GM21526 (cell line): ENCODE data around the gene SHLD2.
"Not testable (repeated sequence)": the region's sequence is repeated elsewhere in the genome, so short reads cannot be mapped to it uniquely, and the experiment has no call there.

Experiments
- ATAC-seq: cut with Tn5 transposase; IDR thresholded peaks from one replicate; pipeline ENCODE4 v1.9.1; 2021; ENCODE audit warnings: moderate library complexity; ENCODE audit not compliant: unreplicated experiment, low FRiP score

Gene SHLD2

DNA sequence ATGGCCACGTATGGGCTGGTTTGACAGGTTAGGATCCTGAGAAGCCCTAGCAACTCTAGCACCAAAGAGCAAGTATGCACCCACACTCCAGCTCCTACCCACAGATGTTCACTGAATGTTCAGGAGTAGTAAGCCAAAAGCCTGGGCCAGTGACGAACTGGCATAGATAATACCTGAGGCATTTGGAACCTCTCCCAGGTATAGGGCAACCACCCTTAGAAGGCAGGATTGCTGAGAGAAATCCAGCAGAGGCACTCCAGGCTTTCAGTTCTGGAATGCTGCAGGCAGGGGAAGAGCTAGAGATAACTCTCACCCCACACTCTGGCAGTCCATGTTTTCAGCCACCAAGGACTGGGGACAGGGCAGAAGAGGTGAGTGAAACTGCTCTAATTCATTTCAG is 39.4 kb downstream of the SHLD2 start:
- not testable (repeated sequence) for ATAC-seq

- not testable (repeated sequence) for ATAC-seq
Measured at GRCh38 chr10:87137478-87137877, 42.5 kb downstream of the SHLD2 start.

DNA sequence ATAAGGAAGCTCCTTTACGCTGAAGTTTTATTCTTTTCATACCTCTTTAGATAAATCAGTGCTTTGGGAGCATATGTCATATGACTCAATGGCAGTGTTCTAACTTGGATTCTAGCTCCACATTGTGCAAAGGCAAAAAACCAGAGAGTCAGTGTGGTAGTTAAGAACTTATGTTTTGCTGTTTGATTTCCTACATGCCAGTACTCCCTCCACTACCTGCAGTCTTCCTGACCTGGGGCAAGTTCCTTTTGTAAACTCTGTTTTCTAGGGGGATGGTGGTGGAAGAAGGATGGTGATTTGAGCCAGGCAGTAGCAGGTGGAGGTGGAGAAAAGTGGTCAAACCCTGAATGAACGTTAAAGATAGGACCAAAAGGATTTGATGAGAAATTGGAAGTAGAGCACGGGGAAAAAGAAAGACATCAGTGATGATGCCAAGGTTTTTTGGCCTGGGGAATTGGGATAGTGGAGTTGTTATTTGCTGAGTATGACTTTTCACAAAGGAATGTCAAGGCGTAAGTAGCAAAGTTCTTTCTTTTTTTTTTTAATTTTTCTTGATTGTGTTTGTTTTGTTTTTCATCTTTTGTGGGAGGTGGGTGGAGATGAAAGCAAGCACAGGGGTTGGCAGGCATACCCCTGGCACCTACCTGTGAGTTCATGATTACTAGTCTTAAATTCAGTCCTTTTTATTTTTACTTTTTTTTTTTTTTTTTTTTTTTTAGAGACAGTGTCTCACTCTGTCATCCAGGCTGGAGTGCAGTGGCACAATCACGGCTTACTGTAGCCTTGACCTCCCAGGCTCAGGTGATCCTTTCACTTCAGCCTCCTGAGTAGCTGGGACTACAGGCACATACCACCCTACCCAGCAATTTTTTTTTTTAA is 47.5 kb downstream of the SHLD2 start:
- not testable (repeated sequence) for ATAC-seq

DNA sequence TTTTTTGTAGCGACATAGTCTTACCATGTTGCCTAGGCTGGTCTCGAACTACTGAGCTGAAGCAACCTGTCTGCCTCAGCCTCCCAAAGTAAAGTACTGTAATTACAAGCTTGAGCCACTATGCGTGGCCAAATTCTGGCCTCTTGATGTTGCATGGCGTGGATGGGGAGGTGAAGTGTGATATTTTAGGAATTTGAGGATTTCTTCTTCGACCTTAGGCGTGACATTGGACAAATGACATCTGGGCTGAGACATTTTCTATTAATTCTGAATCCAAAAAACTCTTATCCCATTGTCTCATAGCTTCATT is 48.1 kb downstream of the SHLD2 start:
- not testable (repeated sequence) for ATAC-seq

DNA sequence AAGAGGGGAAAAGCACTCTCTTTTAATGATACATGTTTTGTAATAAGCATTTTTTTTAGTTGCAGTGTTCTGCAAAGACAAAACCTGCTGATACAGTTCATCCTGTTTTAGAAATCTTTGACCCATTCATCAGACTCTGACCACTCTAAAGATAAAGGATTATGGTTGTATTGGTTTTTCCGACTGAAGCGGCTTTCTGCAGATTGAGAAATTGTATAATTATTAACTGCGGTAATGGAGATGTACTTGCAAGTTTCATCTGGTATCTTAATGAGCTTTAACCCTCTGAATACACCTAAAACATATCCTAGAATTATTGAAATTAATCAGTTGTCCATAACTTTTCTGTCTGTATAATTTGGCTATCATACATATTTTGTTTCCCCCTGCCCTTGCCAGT is 50.6 kb downstream of the SHLD2 start:
- ATAC-seq = not testable (repeated sequence)

DNA sequence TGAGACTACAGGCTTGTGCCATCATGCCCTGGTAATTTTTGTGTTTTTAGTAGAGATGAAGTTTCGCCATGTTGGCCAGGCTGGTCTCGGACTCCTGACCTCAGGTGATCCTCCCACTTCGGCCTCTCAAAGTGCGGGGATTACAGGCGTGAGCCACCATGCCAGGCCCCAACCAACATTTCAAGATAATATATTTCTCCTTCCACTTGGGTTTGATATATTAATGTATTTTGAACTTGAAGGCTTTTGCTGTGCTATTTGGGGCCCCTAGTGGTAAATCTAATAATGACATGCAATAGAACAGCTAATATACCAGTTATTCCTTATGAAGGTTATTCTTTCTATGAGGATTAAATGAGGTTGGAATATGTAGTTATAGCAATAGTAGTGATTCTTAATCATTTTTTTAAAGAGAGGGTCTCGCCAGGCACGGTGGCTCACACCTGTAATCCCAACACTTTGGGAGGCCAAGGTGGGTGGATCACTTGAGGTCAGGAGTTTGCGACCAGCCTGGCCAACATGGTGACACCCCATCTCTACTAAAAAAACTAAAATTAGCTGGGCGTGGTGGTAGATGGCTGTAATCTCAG is 54.1 kb downstream of the SHLD2 start:
- not testable (repeated sequence) for ATAC-seq

- not testable (repeated sequence) for ATAC-seq
Measured at GRCh38 chr10:87151516-87151915, 56.5 kb downstream of the SHLD2 start.

- not testable (repeated sequence) for ATAC-seq
Measured at GRCh38 chr10:87156841-87157240, 61.8 kb downstream of the SHLD2 start.

- ATAC-seq = not testable (repeated sequence)
Measured at GRCh38 chr10:87157821-87158220, 62.8 kb downstream of the SHLD2 start.

DNA sequence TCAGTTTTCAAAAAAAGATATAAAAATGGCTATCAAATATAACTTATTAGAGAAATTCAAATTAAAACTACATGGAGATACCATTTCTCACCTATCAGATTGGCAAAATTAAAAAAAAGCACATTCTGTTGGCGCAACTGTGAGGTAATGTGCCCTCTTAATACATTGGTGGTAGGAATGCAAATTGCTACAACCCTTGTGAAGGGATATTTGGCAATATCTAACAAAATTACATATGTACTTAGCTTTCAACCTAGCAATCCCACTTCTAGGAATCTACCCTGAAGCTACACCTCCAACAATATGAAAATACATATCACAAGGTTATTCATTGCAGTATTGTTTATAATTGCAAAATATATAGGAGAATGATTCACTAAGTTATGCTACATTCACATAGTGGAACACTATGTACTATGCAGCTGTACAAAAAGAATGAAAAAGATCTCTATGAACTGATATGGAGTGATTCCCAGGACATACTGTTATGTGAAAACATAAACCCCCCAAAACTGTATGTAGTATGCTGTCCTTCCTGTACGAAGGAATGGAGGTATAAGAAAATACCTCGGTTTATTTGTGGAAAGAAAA is 67.8 kb downstream of the SHLD2 start:
- ATAC-seq = not testable (repeated sequence)

GRCh38 chr10:87163414-87163813 is 68.4 kb downstream of the SHLD2 start:
- not testable (repeated sequence) for ATAC-seq

DNA sequence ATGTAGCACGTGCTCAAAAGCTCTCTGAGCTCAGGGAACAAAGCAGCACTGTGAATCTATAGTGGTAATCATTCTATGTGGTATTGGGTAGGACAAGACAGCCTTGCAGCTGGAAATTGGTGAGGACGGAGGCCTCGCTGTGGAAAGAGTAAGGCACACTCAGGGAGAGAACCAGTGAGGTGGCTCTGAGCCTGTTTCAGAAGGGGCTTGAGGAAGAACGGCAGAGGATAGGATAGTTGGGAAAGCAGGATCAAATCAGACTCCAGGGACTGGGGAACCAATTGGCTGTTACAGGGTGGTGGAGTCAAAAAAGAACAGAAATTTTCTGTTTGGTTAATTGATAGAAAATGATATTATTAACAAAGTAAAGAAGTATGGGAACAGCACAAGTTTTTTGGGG is 74.9 kb downstream of the SHLD2 start:
- not testable (repeated sequence) for ATAC-seq

GRCh38 chr10:87170705-87171104 is 75.7 kb downstream of the SHLD2 start:
- ATAC-seq = not testable (repeated sequence)

- ATAC-seq = not testable (repeated sequence)
Measured at GRCh38 chr10:87171670-87172069, 76.7 kb downstream of the SHLD2 start.

DNA sequence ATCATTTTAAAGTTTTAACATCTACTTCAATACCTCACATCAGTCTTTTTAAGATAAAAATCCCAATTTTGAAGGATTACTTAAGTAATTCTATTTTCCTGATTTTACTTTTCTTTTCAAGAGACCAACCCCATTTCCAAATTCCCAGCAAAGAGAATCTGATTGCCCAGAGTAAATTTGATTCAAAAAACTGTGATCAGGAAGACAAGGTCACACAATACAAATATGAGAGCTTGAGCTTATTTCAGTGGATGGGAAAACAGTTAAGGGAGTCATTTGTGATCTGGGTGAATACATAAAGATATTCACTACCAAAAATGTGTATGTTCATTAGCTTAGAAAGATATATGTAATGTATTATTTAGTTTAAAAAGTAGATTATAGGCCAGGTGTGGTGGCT is 77.2 kb downstream of the SHLD2 start:
- ATAC-seq = not testable (repeated sequence)

DNA sequence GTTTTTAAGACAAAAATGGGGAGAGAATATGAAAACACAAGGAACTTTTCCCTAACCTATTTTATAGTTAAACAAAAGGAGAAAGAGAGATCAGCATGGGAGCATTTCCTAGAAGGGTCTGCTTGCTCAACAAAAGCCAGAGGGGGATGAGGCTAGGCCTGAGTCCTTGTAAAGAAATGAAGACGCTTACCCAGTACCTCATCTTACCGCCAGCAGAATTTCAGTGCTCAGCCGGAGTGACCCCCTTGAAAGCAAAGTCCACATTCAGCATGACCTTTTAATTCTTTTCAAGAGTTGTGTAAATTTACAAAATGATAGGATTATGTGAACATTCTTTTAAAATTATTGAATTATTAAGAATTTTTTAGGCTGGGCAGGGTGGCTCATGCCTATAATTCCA is 82.6 kb downstream of the SHLD2 start:
- not testable (repeated sequence) for ATAC-seq

DNA sequence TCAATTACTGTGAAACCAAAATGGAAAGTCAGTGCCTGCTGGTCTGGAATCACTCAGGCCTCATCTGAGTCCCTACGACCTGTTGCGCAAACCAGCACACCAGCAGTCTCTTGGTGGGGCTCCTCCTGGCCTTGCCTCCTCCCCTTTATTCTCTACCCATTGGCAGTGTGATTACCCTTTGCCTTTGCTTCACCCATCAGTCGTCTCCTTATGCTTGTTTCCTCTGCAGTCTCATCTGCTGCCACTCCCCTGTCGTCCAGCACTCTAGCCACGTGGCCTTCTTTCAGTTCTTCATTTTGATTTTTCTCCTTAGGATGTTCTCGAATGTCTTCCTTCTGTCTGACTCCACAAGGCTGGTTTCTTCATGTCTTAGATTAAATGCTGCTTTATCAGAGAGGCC is 89.4 kb downstream of the SHLD2 start:
- not testable (repeated sequence) for ATAC-seq

- ATAC-seq = not testable (repeated sequence)
Measured at GRCh38 chr10:87186016-87186415, 91.0 kb downstream of the SHLD2 start.

DNA sequence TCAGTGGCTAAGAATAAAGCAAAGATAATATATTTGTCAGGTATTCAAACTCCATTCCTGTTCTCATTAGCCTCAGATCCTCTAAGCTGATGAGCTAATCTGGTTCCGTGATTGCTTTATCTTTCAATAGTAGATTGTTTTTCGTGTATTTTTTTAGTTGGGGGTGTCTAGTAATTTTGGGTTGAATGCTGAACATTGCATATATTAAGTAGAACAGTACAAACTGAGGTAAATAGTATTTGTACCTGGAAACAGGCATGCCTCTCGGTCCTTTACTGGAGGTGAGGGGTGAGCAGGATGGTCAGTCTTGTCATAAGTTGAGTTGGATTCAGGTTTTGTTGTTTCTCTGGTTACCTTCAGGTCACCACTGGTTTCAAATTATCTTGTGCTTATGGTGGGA is 92.6 kb downstream of the SHLD2 start:
- not testable (repeated sequence) for ATAC-seq

- not testable (repeated sequence) for ATAC-seq
Measured at GRCh38 chr10:87191841-87192240, 96.8 kb downstream of the SHLD2 start.

DNA sequence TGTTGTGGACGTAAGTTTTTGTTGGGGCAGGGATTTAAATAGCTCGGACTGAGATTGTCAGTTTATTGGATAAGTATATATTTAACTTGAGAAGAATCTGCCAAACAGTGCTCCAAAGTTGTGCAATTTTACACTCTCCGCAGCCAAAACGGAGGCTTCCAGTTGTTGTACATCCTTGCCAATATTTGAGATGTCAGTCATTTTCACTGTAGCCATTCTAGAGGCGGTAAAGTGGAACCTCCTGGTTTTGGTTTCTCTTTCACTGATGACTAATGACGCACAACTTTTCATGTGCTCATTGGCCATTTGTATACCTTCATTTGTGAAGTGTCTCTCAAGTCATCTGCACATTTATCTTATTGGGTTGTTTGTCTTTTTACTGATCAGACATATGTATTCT is 105.9 kb downstream of the SHLD2 start:
- ATAC-seq = peak; percentile 58

GRCh38 chr10:87204801-87205200 is 109.8 kb downstream of the SHLD2 start:
- not testable (repeated sequence) for ATAC-seq
